Measurements from ENCODE around the gene GINS1. TPM values are rescaled to one million over a fixed set of nuclear protein-coding genes. Genes with fewer than 3 reads are reported as not detected.

Gene GINS1
- total and polyA plus RNA-seq, 12 donors = 0.30 to 7.0 (median 1.2) TPM

GRCh38 chr20:25493137-25493536 is 85.7 kb downstream of the GINS1 start:
- TF ChIP-seq POLR2A (IDR thresholded peaks at IDR 0.05) = no peak
- TF ChIP-seq, protein P1, sequence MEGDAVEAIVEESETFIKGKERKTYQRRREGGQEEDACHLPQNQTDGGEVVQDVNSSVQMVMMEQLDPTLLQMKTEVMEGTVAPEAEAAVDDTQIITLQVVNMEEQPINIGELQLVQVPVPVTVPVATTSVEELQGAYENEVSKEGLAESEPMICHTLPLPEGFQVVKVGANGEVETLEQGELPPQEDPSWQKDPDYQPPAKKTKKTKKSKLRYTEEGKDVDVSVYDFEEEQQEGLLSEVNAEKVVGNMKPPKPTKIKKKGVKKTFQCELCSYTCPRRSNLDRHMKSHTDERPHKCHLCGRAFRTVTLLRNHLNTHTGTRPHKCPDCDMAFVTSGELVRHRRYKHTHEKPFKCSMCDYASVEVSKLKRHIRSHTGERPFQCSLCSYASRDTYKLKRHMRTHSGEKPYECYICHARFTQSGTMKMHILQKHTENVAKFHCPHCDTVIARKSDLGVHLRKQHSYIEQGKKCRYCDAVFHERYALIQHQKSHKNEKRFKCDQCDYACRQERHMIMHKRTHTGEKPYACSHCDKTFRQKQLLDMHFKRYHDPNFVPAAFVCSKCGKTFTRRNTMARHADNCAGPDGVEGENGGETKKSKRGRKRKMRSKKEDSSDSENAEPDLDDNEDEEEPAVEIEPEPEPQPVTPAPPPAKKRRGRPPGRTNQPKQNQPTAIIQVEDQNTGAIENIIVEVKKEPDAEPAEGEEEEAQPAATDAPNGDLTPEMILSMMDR (IDR thresholded peaks at IDR 0.05) = no peak
- no peak overlapping the region for H3K4me3 ChIP-seq
- intact Hi-C loops (cut with DNase I) = loop anchor here in 1 of 2 donors (10.0 kb wide), 1 partner anchor 112 kb away; no protein-coding TSS in a partner anchor
- H3K36me3 ChIP-seq (replicated peaks in 1 of 2) = no peaks in the 10 kb centered on the region
- H3K27ac ChIP-seq = no peak overlapping the region
- no peak for DNase-seq
- no peaks in the 10 kb centered on the region for H3K4me1 ChIP-seq (replicated peaks in 1 of 2)
- H3K27me3 ChIP-seq = no peaks in the 10 kb centered on the region
- 89 to 93% (median 92%) methylated on average over 10 of the region's 10 CpGs for WGBS, 4 donors
- H3K9me3 ChIP-seq (replicated peaks in 1 of 3) = no peaks in the 10 kb centered on the region

DNA sequence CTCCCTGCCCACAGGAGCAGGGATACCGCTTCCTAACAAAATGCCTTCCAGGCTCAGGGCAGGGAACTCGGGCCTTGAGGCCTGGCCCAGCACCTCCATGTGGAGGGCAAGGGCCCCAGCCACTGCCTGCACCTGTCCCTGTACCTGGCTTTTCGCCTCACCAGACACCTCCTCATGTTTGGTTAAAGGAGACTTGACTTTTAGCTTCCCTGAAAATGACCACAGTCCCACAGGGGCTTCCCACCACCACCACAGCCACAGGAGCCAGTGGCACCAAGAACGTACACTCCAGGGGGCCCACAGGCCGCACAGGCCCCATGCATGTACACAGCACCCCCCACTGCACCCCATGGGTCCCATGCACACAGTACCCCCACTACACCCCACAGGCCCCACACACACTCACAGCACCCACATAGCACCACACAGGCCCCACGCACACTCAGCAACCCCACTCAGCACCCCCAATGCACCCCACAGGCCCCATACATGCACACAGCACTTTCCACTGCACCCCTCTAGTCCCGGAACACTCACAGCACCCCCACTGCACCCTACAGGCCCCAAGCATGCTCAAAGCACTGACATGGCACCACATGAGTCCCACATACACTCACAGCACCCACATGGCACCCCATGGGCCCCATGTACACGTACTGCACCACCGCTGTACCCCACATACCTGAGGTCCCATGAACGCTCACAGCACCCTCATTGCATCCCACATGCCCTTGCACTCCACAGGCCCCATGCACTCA is 86.5 kb downstream of the GINS1 start:
- WGBS, 4 donors = 96 to 97% (median 96%) methylated on average over 7 to 10 of the region's 10 CpGs
- no peaks in the 10 kb centered on the region for H3K36me3 ChIP-seq (replicated peaks in 1 of 2)
- intact Hi-C loops (cut with DNase I) = loop anchor here in 1 of 2 donors (10.0 kb wide), 1 partner anchor 111 kb away; no protein-coding TSS in a partner anchor
- H3K4me1 ChIP-seq (replicated peaks in 1 of 2) = no peaks in the 10 kb centered on the region
- H3K9me3 ChIP-seq (replicated peaks in 1 of 3) = no peaks in the 10 kb centered on the region
- TF ChIP-seq, protein P1 (IDR thresholded peaks at IDR 0.05) = no peak
- TF ChIP-seq POLR2A (IDR thresholded peaks at IDR 0.05) = no peak
- H3K27me3 ChIP-seq = no peaks in the 10 kb centered on the region
- no peak overlapping the region for H3K27ac ChIP-seq
- DNase-seq = no peak
- H3K4me3 ChIP-seq = no peak overlapping the region

DNA sequence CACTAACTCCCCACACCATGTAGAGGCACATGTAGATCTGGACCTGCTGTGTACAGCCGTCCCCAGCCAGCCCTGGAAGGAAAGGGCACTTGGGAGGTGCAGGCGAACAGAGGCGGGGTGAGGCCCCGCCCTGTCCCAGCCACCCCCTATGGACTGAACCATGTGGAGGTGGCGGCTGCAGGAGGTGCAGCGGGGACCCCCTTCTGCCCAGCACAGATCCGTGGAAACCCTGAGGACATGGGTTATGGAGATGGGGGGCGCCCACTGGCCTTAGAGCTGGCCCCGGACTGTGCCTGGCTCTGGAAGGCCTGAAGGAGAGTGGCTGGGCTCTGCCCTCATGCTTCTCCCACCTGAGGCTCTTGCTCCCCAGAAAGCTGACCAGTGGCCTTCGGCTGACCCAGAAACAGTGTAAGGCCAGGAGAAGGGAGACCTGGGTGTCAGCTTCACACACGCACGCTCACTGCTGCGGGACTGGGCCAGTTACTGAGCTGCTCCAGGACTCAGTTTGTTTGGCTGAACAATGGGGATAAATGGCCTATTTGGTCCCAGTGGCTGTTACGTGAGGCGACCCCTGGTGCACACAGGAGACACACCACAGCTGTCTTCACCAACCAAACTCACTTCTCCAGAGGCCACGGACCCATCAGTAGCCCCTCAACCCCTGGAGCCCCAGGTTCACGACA is 87.2 kb downstream of the GINS1 start:
- intact Hi-C loops (cut with DNase I) = loop anchor here in 1 of 2 donors (10.0 kb wide), 1 partner anchor 110 kb away; no protein-coding TSS in a partner anchor
- WGBS, 4 donors = 88 to 94% (median 91%) methylated on average over 11 to 17 of the region's 17 CpGs

More for the DNA sequence above, 87.2 kb downstream of the GINS1 start:
- no peaks in the 10 kb centered on the region for H3K9me3 ChIP-seq (replicated peaks in 1 of 3)
- no peaks in the 10 kb centered on the region for H3K4me1 ChIP-seq (replicated peaks in 1 of 2)
- no peak overlapping the region for H3K27ac ChIP-seq
- no peak overlapping the region for H3K4me3 ChIP-seq
- no peak for DNase-seq
- no peaks in the 10 kb centered on the region for H3K36me3 ChIP-seq (replicated peaks in 1 of 2)
- TF ChIP-seq POLR2A (IDR thresholded peaks at IDR 0.05) = no peak
- TF ChIP-seq, protein P1 (IDR thresholded peaks at IDR 0.05) = no peak
- no peaks in the 10 kb centered on the region for H3K27me3 ChIP-seq
